Nucleus accumbens (tissue), 56 donors: ENCODE results near the gene VPS39.

Experiments used
- DNase-seq, 56 donors: peaks; one replicate each; lab custom pipeline; 2025; lab: John Stamatoyannopoulos, UW

The VPS39 gene

GRCh38 chr15:42203891-42204290 lies 4.2 kb downstream of the VPS39 start:
- DNase-seq = no peak

- no peak for DNase-seq
Measured at GRCh38 chr15:42202653-42203052, 5.5 kb downstream of the VPS39 start.

GRCh38 chr15:42201801-42202200 lies 6.3 kb downstream of the VPS39 start:
- no peak for DNase-seq

- DNase-seq = no peak
Measured at GRCh38 chr15:42199126-42199525, 9.0 kb downstream of the VPS39 start.

- no peak for DNase-seq
Measured at GRCh38 chr15:42198516-42198915, 9.6 kb downstream of the VPS39 start.

- peak in 1 of 56 donors; percentile 11 for DNase-seq
Measured at GRCh38 chr15:42194513-42194912, 13.6 kb downstream of the VPS39 start.

- DNase-seq = no peak
Measured at GRCh38 chr15:42193383-42193782, 14.7 kb downstream of the VPS39 start.

GRCh38 chr15:42191610-42192346 lies 16.3 kb downstream of the VPS39 start:
- DNase-seq = no peak

GRCh38 chr15:42190370-42190769 lies 17.7 kb downstream of the VPS39 start:
- DNase-seq = no peak

GRCh38 chr15:42185801-42186200 lies 22.3 kb downstream of the VPS39 start:
- DNase-seq = no peak

- DNase-seq = no peak
Measured at GRCh38 chr15:42184736-42185135, 23.4 kb downstream of the VPS39 start.

- peak in 1 of 56 donors; percentile 10 for DNase-seq
Measured at GRCh38 chr15:42184296-42184695, 23.8 kb downstream of the VPS39 start.

GRCh38 chr15:42182961-42183360 lies 25.1 kb downstream of the VPS39 start:
- peak in 1 of 56 donors; percentile 15 for DNase-seq

- DNase-seq = no peak
Measured at GRCh38 chr15:42182328-42182886, 25.7 kb downstream of the VPS39 start.

GRCh38 chr15:42178056-42178455 lies 30.0 kb downstream of the VPS39 start:
- no peak for DNase-seq

- DNase-seq = no peak
Measured at GRCh38 chr15:42175671-42176070, 32.4 kb downstream of the VPS39 start.

- DNase-seq = no peak
Measured at GRCh38 chr15:42172475-42172874, 35.6 kb downstream of the VPS39 start.

GRCh38 chr15:42171795-42172194 lies 36.3 kb downstream of the VPS39 start:
- no peak for DNase-seq

GRCh38 chr15:42171122-42171521 lies 37.0 kb downstream of the VPS39 start:
- DNase-seq = no peak

GRCh38 chr15:42166225-42166940 lies 41.7 kb downstream of the VPS39 start:
- DNase-seq = no peak

- no peak for DNase-seq
Measured at GRCh38 chr15:42165106-42165505, 43.0 kb downstream of the VPS39 start.
